Right lobe of liver (tissue), 6 donors: ENCODE results near the gene ETNK1. TPM values are rescaled to one million over a fixed set of nuclear protein-coding genes. Genes with fewer than 3 reads are reported as not detected.

Experiments
- ATAC-seq, 4 donors: fragments of 200-7000 bp; cut with Tn5 transposase; one replicate each; pipeline ENCODE4 v1.9.1; 2020; ENCODE audit warnings: mild to moderate bottlenecking in 4 of 4, moderate library complexity in 4 of 4
- DNase-seq, 3 donors: peaks; one replicate each; pipeline ENCODE4 v3.0.0-alpha.2; 2020
- H3K27ac ChIP-seq, 3 donors: fragments of 200-600 bp; one replicate each; pipeline ENCODE4 v1.8.0; 2022
- H3K27me3 ChIP-seq, 2 donors: fragments of 200-600 bp; one replicate each; pipeline ENCODE4 v1.8.0; 2022
- H3K36me3 ChIP-seq, 4 donors: fragments of 200-600 bp; sonication (generic) in 1 of 4; one replicate each; pipeline versions ENCODE4 v1.5.1 to v1.8.0; 2017 to 2022; ENCODE audit warnings: control low read depth in 1 of 4
- H3K4me1 ChIP-seq, 4 donors: fragments of 200-600 bp; sonication (generic) in 1 of 4; one replicate each; pipeline versions ENCODE4 v1.5.1 to v1.8.0; 2017 to 2022; ENCODE audit warnings: control low read depth in 1 of 4
- H3K4me3 ChIP-seq, 3 donors: fragments of 200-600 bp; one replicate each; pipeline ENCODE4 v1.8.0; 2022
- H3K9me3 ChIP-seq, 4 donors: fragments of 200-600 bp; sonication (generic) in 1 of 4; one replicate each; pipeline versions ENCODE4 v1.5.1 to v1.8.0; 2017 to 2022; ENCODE audit warnings: control low read depth in 1 of 4
- POLR2A ChIP-seq: fragments of 450-650 bp; IDR thresholded peaks from one replicate; pipeline ENCODE4 v1.6.1; 2017; ENCODE audit warnings: antibody characterized with exemption, mild to moderate bottlenecking
- WGBS: methylation state at CpG from one replicate; pipeline ENCODE4 v1.1.6; 2018; ENCODE audit warnings: low coverage, low lambda C conversion rate; ENCODE audit not compliant: insufficient coverage; ENCODE audit errors: missing lambda C conversion rate; 5-methylcytosine and 5-hydroxymethylcytosine counted together
- intact Hi-C, 2 donors: fragments of 100-400 bp; cut with DNase I; formaldehyde crosslinking; loops; one replicate each; pipeline versions ENCODE4 v1.11.2 to v1.14.1; 2022
- total RNA-seq, 6 experiments: library from RNA; depleted of rRNA in 2 of 6; stranded (reverse); fragments of >200 nt in 2 of 6; fragmentation: NEBNext Ultra II Directional in 3 of 6; extraction: Animal tissue kit (Norgen Biotek cat#: 25700) in 3 of 6; gene quantifications; one replicate each; pipeline versions ENCODE4 v1.1.0 to v1.2.4, GENCODE V29; 2016 to 2023
- TF ChIP-seq, protein P1 (sequence below), 4 donors: fragments of 200-600 bp in 3 of 4; fragments of 450-650 bp in 1 of 4; IDR thresholded peaks; one replicate each; pipeline versions ENCODE4 v1.5.1 to v1.8.0; 2016 to 2022; ENCODE audit warnings: antibody characterized with exemption in 4 of 4, mild to moderate bottlenecking in 2 of 4
- donor health status: DM: no; HTN: yes; CAD: no.
- donor health status: DM: no; HTN: no; CAD: no.
- donor health status: DM: no; HTN: no; CAD: no.
- donor health status: DM: no; HTN: yes; CAD: no.
- donor health status: DM: no; HTN: yes; CAD: no.

Gene ETNK1
- total RNA-seq, 6 experiments from 2014 or later, result 24.1 to 65.3 (median 34.8) TPM

GRCh38 chr12:22658214-22658613 is 33.2 kb downstream of the ETNK1 start:
- Histone ChIP-seq H3K9me3 (no peaks in the 10 kb centered on the region), H3K27ac (no peak overlapping the region), H3K4me1 (no peaks in the 10 kb centered on the region), H3K36me3 (no peaks in the 10 kb centered on the region), H3K4me3 (no peak overlapping the region), H3K27me3 (no peaks in the 10 kb centered on the region)
- DNase-seq (no peak), ATAC-seq (no peak)
- WGBS, result 85% methylated on average over 2 of the region's 2 CpGs
- TF ChIP-seq POLR2A, result no peak
- TF ChIP-seq, protein P1, sequence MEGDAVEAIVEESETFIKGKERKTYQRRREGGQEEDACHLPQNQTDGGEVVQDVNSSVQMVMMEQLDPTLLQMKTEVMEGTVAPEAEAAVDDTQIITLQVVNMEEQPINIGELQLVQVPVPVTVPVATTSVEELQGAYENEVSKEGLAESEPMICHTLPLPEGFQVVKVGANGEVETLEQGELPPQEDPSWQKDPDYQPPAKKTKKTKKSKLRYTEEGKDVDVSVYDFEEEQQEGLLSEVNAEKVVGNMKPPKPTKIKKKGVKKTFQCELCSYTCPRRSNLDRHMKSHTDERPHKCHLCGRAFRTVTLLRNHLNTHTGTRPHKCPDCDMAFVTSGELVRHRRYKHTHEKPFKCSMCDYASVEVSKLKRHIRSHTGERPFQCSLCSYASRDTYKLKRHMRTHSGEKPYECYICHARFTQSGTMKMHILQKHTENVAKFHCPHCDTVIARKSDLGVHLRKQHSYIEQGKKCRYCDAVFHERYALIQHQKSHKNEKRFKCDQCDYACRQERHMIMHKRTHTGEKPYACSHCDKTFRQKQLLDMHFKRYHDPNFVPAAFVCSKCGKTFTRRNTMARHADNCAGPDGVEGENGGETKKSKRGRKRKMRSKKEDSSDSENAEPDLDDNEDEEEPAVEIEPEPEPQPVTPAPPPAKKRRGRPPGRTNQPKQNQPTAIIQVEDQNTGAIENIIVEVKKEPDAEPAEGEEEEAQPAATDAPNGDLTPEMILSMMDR (IDR thresholded peaks at IDR 0.05), result no peak
- intact Hi-C loops, result no loop called here

GRCh38 chr12:22662356-22662755 is 37.4 kb downstream of the ETNK1 start:
- H3K4me3 ChIP-seq, result no peak overlapping the region
- DNase-seq, result no peak
- 100% methylated on average over 1 of the region's 1 CpG for WGBS
- ATAC-seq, result no peak
- no peak for TF ChIP-seq POLR2A
- TF ChIP-seq, protein P1 (IDR thresholded peaks at IDR 0.05), result no peak
- intact Hi-C loops, result no loop called here
- no peaks in the 10 kb centered on the region for H3K36me3 ChIP-seq
- H3K27me3 ChIP-seq, result no peaks in the 10 kb centered on the region
- H3K4me1 ChIP-seq, result no peaks in the 10 kb centered on the region
- H3K27ac ChIP-seq, result no peak overlapping the region
- H3K9me3 ChIP-seq, result no peaks in the 10 kb centered on the region

DNA sequence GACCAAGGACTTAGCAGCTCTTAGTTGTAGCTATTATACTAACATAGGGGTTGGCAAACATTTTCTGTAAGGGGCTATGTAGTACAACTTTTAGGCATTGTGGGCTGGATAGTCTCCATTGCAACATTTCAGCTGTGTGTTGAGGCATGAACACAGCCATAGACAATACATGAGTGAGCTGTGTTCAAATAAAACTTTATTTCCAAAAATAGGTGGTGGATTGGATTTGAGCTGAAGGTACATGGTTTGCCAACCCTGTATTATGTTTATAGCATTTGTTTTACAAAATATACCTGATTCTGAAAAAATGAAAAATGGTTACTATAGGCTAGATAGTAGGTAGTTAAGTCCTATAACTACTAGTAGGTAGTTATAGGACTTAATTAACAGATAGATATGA is 40.5 kb downstream of the ETNK1 start:
- Histone ChIP-seq H3K27me3 (no peaks in the 10 kb centered on the region), H3K9me3 (no peaks in the 10 kb centered on the region), H3K36me3 (no peaks in the 10 kb centered on the region), H3K4me1 (no peaks in the 10 kb centered on the region), H3K27ac (no peak overlapping the region), H3K4me3 (no peak overlapping the region)
- intact Hi-C loops, result no loop called here
- TF ChIP-seq POLR2A, result no peak
- TF ChIP-seq, protein P1 (IDR thresholded peaks at IDR 0.05), result no peak
- no peak for DNase-seq
- no peak for ATAC-seq

GRCh38 chr12:22667122-22667521 is 42.2 kb downstream of the ETNK1 start:
- ATAC-seq (no peak), DNase-seq (no peak)
- H3K36me3 ChIP-seq, result no peaks in the 10 kb centered on the region
- 50% methylated on average over 1 of the region's 1 CpG for WGBS
- H3K4me1 ChIP-seq, result no peaks in the 10 kb centered on the region
- no peak overlapping the region for H3K4me3 ChIP-seq
- TF ChIP-seq, protein P1 (IDR thresholded peaks at IDR 0.05), result no peak
- no peak for TF ChIP-seq POLR2A
- H3K9me3 ChIP-seq, result no peaks in the 10 kb centered on the region
- H3K27ac ChIP-seq, result no peak overlapping the region
- no peaks in the 10 kb centered on the region for H3K27me3 ChIP-seq
- intact Hi-C loops, result no loop called here

- 95% methylated on average over 6 of the region's 6 CpGs for WGBS
- H3K36me3 ChIP-seq, result no peaks in the 10 kb centered on the region
- H3K4me1 ChIP-seq, result no peaks in the 10 kb centered on the region
- no peaks in the 10 kb centered on the region for H3K27me3 ChIP-seq
- TF ChIP-seq POLR2A, result no peak
- H3K4me3 ChIP-seq, result no peak overlapping the region
- DNase-seq (no peak), ATAC-seq (no peak)
- intact Hi-C loops, result no loop called here
- no peak overlapping the region for H3K27ac ChIP-seq
- no peaks in the 10 kb centered on the region for H3K9me3 ChIP-seq
Observed at GRCh38 chr12:22668441-22668840, 43.5 kb downstream of the ETNK1 start.
